Endothelial cell of umbilical vein (primary cell): Measurements from ENCODE around the gene ABHD4. TPM values are rescaled to one million over a fixed set of nuclear protein-coding genes. Genes with fewer than 3 reads are reported as not detected.
A peak's percentile ranks its signal among the peaks of the same experiment; 100 is the strongest.

Source experiments
- BruUV-seq: library from RNA; stranded (reverse); fragments of 400-500 nt; replicated peaks from 2 replicates; lab custom pipeline; 2021; lab: Mats Ljungman, UMichigan
- CTCF ChIA-PET: fragments of 300-600, 350-600 bp; sonication (Branson Sonifier 250); formaldehyde crosslinking; loops from one replicate; lab custom pipeline; 2021; ENCODE audit warnings: antibody characterized with exemption, inconsistent platforms; lab: Charles Lee
- POLR2A ChIA-PET: fragments of 300-600, 350-600 bp; sonication (Branson Sonifier 250); formaldehyde crosslinking; loops from one replicate; lab custom pipeline; 2021; ENCODE audit warnings: antibody characterized with exemption, inconsistent platforms; lab: Charles Lee
- DNase-seq: peaks from one replicate; pipeline ENCODE4 v3.0.0-alpha.2; 2011; ENCODE audit warnings: low read depth, low spot score
- FAIRE-seq: peaks from 2 replicates; lab custom pipeline; 2011; peaks lifted over from hg19 to GRCh38; lab: Jason Lieb, UNC
- H2AFZ ChIP-seq: 2 replicates; pipeline ENCODE4 v1.6.0; 2012; ENCODE audit warnings: low read depth, low read length, control low read depth, inconsistent platforms
- H3K27ac ChIP-seq: 2 replicates; pipeline ENCODE4 v1.5.1; 2011; ENCODE audit warnings: low read depth, mild to moderate bottlenecking, control low read depth, low read length, moderate library complexity; ENCODE audit not compliant: insufficient read depth
- H3K27me3 ChIP-seq, 2 experiments: 2 replicates each; pipeline versions ENCODE4 v1.6.0 to v1.6.1; 2011; ENCODE audit warnings: low read length in 2 of 2, mixed read lengths in 1 of 2; ENCODE audit not compliant: control insufficient read depth in 2 of 2, insufficient read depth in 2 of 2
- H3K36me3 ChIP-seq, 2 experiments: 2 replicates in 1 of 2; 3 replicates in 1 of 2; pipeline ENCODE4 v1.5.1; 2011; ENCODE audit warnings: low read length in 2 of 2, mild to moderate bottlenecking in 1 of 2, moderate library complexity in 1 of 2; ENCODE audit not compliant: control insufficient read depth in 2 of 2, insufficient read depth in 2 of 2; ENCODE audit errors: extremely low read depth in 1 of 2
- H3K4me1 ChIP-seq: 3 replicates; pipeline ENCODE4 v1.5.1; 2011; ENCODE audit warnings: mild to moderate bottlenecking, low read length; ENCODE audit not compliant: control insufficient read depth, insufficient read depth; ENCODE audit errors: extremely low read depth
- H3K4me2 ChIP-seq: 2 replicates; pipeline ENCODE4 v1.6.1; 2011; ENCODE audit warnings: low read length, control low read depth, mixed read lengths; ENCODE audit not compliant: insufficient read depth
- H3K4me3 ChIP-seq, 3 experiments: fragments of 200-600 bp in 1 of 3; sonication (generic), shearing (Covaris generic) in 1 of 3; replicated peaks in 1 of 3; 2 replicates each; pipeline ENCODE4 v1.5.1; 2011 to 2016; ENCODE audit warnings: control low read depth in 3 of 3, low read length in 3 of 3, mild to moderate bottlenecking in 2 of 3, inconsistent platforms in 1 of 3, low read depth in 1 of 3, moderate library complexity in 1 of 3; ENCODE audit not compliant: insufficient read depth in 1 of 3
- H3K79me2 ChIP-seq: 2 replicates; pipeline ENCODE4 v1.6.0; 2012; ENCODE audit warnings: low read length, inconsistent platforms; ENCODE audit not compliant: control insufficient read depth, insufficient read depth
- H3K9ac ChIP-seq: replicated peaks from 2 replicates; pipeline ENCODE3; 2011; ENCODE audit warnings: low read length, control low read depth; ENCODE audit not compliant: insufficient read depth; ENCODE audit errors: extremely low read depth
- H3K9me1 ChIP-seq: replicated peaks from 3 replicates; pipeline ENCODE4 v1.6.0; 2011; ENCODE audit warnings: mild to moderate bottlenecking, low read length; ENCODE audit not compliant: control insufficient read depth, insufficient read depth; ENCODE audit errors: extremely low read depth
- H3K9me3 ChIP-seq: replicated peaks from 2 replicates; pipeline ENCODE4 v1.5.1; 2012; ENCODE audit warnings: low read length, inconsistent platforms; ENCODE audit not compliant: control insufficient read depth, insufficient read depth
- H4K20me1 ChIP-seq: replicated peaks from 2 replicates; pipeline ENCODE3; 2011; ENCODE audit warnings: mild to moderate bottlenecking, low read length; ENCODE audit not compliant: control insufficient read depth, insufficient read depth; ENCODE audit errors: extremely low read depth
- EZH2 ChIP-seq: IDR thresholded peaks from 2 replicates; pipeline ENCODE4 v1.6.1; 2012; ENCODE audit warnings: borderline replicate concordance, low read depth, mild to moderate bottlenecking, moderate library complexity, low read length, inconsistent platforms; ENCODE audit not compliant: severe bottlenecking
- FOS ChIP-seq: IDR thresholded peaks from 2 replicates; pipeline ENCODE4 v1.6.1; 2011; ENCODE audit warnings: mild to moderate bottlenecking, low read length, moderate library complexity, borderline replicate concordance; ENCODE audit not compliant: insufficient read depth
- GATA2 ChIP-seq: IDR thresholded peaks from 2 replicates; pipeline ENCODE4 v1.7.0; 2011; ENCODE audit warnings: low read depth, mild to moderate bottlenecking, moderate library complexity, mixed read lengths, low read length; ENCODE audit not compliant: insufficient read length, insufficient read depth
- JUN ChIP-seq: IDR thresholded peaks from 2 replicates; pipeline ENCODE4 v1.6.1; 2011; ENCODE audit warnings: borderline replicate concordance, low read depth; ENCODE audit not compliant: insufficient read length, insufficient read depth
- MYC ChIP-seq: IDR thresholded peaks from one replicate; pipeline ENCODE4 v1.6.1; 2011; ENCODE audit warnings: mild to moderate bottlenecking, low read depth, low read length
- POLR2A ChIP-seq: IDR thresholded peaks from 2 replicates; pipeline ENCODE4 v1.6.1; 2012; ENCODE audit warnings: low read depth, mild to moderate bottlenecking, control low read depth, low read length
- POLR2AphosphoS5 ChIP-seq: IDR thresholded peaks from 2 replicates; pipeline ENCODE4 v1.6.1; 2012; ENCODE audit warnings: low read depth, mild to moderate bottlenecking, control low read depth, low read length, moderate library complexity; ENCODE audit not compliant: insufficient read depth
- dilution Hi-C: fragments of 300-500 bp; cut with MboI; formaldehyde crosslinking; loops from one replicate; pipeline ENCODE4 v1.15.0; 2019; ENCODE audit warnings: low sequenced_read_pairs; ENCODE audit not compliant: extremely low pct_ligation_motif_present
- intact Hi-C: fragments of 100-400 bp; cut with micrococcal nuclease; formaldehyde crosslinking; loops from one replicate; pipeline ENCODE4 v1.10.0; 2022
- polyA plus RNA-seq, 4 experiments: library from polyadenylated mRNA; depleted of rRNA in 3 of 4; stranded (reverse) in 3 of 4; unstranded in 1 of 4; fragments of >200 nt; gene quantifications; 2 replicates each; pipeline versions ENCODE4 v1.2.1 to v1.2.3, GENCODE V29; 2011 to 2012; ENCODE audit warnings: missing spikeins in 1 of 4
- total RNA-seq: library from RNA; stranded (reverse); gene quantifications from 2 replicates; pipeline ENCODE4 v1.2.3, GENCODE V29; 2021
- TF ChIP-seq, protein P1 (sequence below): IDR thresholded peaks from 2 replicates; pipeline ENCODE4 v1.6.1; 2011; ENCODE audit not compliant: insufficient read depth, insufficient read length
- TF ChIP-seq, protein P2 (sequence below), 2 donors: IDR thresholded peaks; 1 replicate in 1 of 2; 2 replicates in 1 of 2; pipeline ENCODE4 v1.5.1; 2011; ENCODE audit warnings: low read length in 2 of 2, mild to moderate bottlenecking in 2 of 2, moderate library complexity in 2 of 2, control low read depth in 1 of 2, inconsistent platforms in 1 of 2, low read depth in 1 of 2; ENCODE audit not compliant: insufficient read depth in 1 of 2; ENCODE audit errors: extremely low read depth in 1 of 2

Gene ABHD4
- total and polyA plus RNA-seq, 2 donors (not counting 3 experiments of a cell fraction or from before 2014, with no cell fraction given) = 34.8 to 45.5 TPM

DNA sequence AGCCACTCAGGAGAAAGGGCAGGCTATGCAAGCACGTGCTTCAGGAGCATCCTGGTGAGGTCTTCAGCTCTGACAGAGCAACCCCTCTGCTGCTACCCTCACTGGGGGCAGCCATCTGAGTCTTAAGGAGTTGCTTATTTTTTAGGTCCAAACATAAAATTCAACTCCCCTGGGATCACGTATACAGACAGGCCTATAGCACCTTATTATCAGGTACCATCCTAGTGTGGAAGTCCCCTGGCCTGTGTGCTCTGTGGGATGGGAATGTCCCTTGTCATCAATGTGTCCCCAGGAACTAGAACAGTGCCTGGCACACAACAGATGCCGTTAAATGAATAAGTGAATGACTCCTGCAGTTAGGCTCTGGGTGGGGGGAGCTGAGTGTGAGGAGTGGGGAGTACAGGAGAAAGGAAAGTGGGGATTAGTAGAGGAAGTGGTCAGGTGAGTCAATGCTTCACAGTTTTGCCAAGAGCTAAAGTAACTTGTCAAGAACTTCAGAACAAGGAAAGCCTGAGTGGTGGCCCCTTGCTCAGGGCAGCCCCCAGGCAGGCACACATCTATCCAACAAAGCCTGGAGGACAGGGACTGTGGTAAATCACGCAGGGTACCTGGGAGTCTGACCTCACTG lies 42.6 kb upstream of the ABHD4 start:
- H3K36me3 ChIP-seq = no peaks in the 10 kb centered on the region
- H3K79me2 ChIP-seq = no peaks in the 10 kb centered on the region
- no peaks in the 10 kb centered on the region for H3K27me3 ChIP-seq
- no peak overlapping the region for H3K4me2 ChIP-seq
- no peak for DNase-seq
- H3K4me3 ChIP-seq = no peak overlapping the region
- dilution Hi-C loops = no loop called here
- H3K9me3 ChIP-seq = no peaks in the 10 kb centered on the region
- BruUV-seq = no TSS peak
- peak; percentile 56 for FAIRE-seq
- peak overlapping the region; percentile 59 for H3K27ac ChIP-seq
- intact Hi-C loops = loop anchor here (2.0 to 10.0 kb wide), 6 partner anchors 81 to 641 kb away; partner anchors contain the start of genes MMP14, OXA1L and RBM23
- CTCF ChIA-PET = interaction anchor here (0.8 to 3.2 kb wide), 23 partner anchors 9 to 503 kb away, joined by 3 to 35 read pairs (median 8); partner anchors contain the start of genes AJUBA and DAD1
- no peak for TF ChIP-seq EZH2
- TF ChIP-seq, protein P1, sequence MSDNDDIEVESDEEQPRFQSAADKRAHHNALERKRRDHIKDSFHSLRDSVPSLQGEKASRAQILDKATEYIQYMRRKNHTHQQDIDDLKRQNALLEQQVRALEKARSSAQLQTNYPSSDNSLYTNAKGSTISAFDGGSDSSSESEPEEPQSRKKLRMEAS = no peak
- no peak for TF ChIP-seq FOS
- no peak for TF ChIP-seq MYC
- TF ChIP-seq, protein P2, sequence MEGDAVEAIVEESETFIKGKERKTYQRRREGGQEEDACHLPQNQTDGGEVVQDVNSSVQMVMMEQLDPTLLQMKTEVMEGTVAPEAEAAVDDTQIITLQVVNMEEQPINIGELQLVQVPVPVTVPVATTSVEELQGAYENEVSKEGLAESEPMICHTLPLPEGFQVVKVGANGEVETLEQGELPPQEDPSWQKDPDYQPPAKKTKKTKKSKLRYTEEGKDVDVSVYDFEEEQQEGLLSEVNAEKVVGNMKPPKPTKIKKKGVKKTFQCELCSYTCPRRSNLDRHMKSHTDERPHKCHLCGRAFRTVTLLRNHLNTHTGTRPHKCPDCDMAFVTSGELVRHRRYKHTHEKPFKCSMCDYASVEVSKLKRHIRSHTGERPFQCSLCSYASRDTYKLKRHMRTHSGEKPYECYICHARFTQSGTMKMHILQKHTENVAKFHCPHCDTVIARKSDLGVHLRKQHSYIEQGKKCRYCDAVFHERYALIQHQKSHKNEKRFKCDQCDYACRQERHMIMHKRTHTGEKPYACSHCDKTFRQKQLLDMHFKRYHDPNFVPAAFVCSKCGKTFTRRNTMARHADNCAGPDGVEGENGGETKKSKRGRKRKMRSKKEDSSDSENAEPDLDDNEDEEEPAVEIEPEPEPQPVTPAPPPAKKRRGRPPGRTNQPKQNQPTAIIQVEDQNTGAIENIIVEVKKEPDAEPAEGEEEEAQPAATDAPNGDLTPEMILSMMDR (IDR thresholded peaks at IDR 0.05; ENCODE audit: extremely low read depth in 1 of 2, insufficient read depth in 1 of 2, low read depth in 1 of 2, low read length in 2 of 2) = no peak
- no peak for TF ChIP-seq GATA2
- TF ChIP-seq POLR2A = no peak
- no peak for TF ChIP-seq POLR2AphosphoS5
- no peak for TF ChIP-seq JUN
- H3K9me1 ChIP-seq = no peaks in the 10 kb centered on the region
- no peak overlapping the region for H3K9ac ChIP-seq
- H3K4me1 ChIP-seq = peaks cover 45% of the 10 kb centered on the region
- no peaks in the 10 kb centered on the region for H4K20me1 ChIP-seq
- POLR2A ChIA-PET = interaction anchor here (0.6 to 0.8 kb wide), 2 partner anchors 427 to 600 kb away, joined by 4 read pairs; partner anchors contain the start of gene AJUBA
- H2AFZ ChIP-seq = no peak overlapping the region
